Heart left ventricle (tissue), 13 donors: ENCODE results near the gene GSK3A.

ENCODE experiments used
- CTCF ChIP-seq, 12 donors: fragments of 200-600 bp; sonication (generic) in 4 of 12; IDR thresholded peaks; one replicate each; pipeline versions ENCODE4 v1.5.0 to v1.8.0; 2018 to 2022; ENCODE audit warnings: antibody characterized with exemption in 12 of 12, mild to moderate bottlenecking in 5 of 12
- POLR2A ChIP-seq, 2 donors: fragments of 450-650 bp; IDR thresholded peaks; one replicate each; pipeline ENCODE4 v1.6.1; 2017; ENCODE audit warnings: antibody characterized with exemption in 2 of 2, mild to moderate bottlenecking in 2 of 2, moderate library complexity in 2 of 2
- donor health status: ischemic (EF 13 %, LVEDD 7.1; RV severe dilation, severe dysfunction).
- donor health status: DM: no; HTN: yes; CAD: no.
- donor health status: DM: no; HTN: no; CAD: no.
- donor health status: ischemic (EF 25% LVEDD 6.9; RV normal size, moderate dysfunction).
- donor health status: ischemic (EF 25% LVEDD 5.7; RV mildly dilated, moderate dysfunction).
- donor health status: ischemic (EF 35%, LVEDD 5.7; RV mildly dilated, moderate dysfunction).
- donor health status: nonischemic (EF 11% LVEDD 7.7; RV severe dilation, severe dysfunction).
- donor health status: DM: yes; HTN: yes; CAD: no.
- donor health status: PGD.
- donor health status: ischemic (EF 29% LVEDD 5.4; RV normal size, mild dysfunction).
- donor health status: nonischemic (EF 23%, LVEDD 6.1; RV moderate dilation, normal function).

GRCh38 chr19:42250666-42251531, 8.5 kb upstream of the GSK3A start:
- TF ChIP-seq POLR2A (IDR thresholded peaks at IDR 0.05) (no peak), CTCF (IDR thresholded peaks at IDR 0.05) (no peak)
